Neuronal stem cell (in vitro differentiated cells): ENCODE measurements around the gene VEGFB.
A peak's percentile ranks its signal among the peaks of the same experiment; 100 is the strongest.

ENCODE experiments used
- DNase-seq: peaks from one replicate; pipeline ENCODE4 v3.0.0-alpha.2; 2013; ENCODE audit warnings: low spot score
- H2AFZ ChIP-seq: one replicate; pipeline ENCODE4 v1.6.1; 2013; ENCODE audit warnings: mild to moderate bottlenecking, low read length, inconsistent platforms
- H2AK5ac ChIP-seq: 2 replicates; pipeline ENCODE4 v1.6.1; 2013; ENCODE audit warnings: low read depth, mild to moderate bottlenecking, inconsistent platforms, low read length, moderate library complexity, mixed read lengths
- H2BK120ac ChIP-seq: 2 replicates; pipeline ENCODE4 v1.6.1; 2013; ENCODE audit warnings: low read depth, mild to moderate bottlenecking, inconsistent platforms, low read length, moderate library complexity, mixed read lengths
- H2BK12ac ChIP-seq: one replicate; pipeline ENCODE4 v1.6.1; 2013; ENCODE audit warnings: low read length, inconsistent platforms
- H2BK15ac ChIP-seq: 2 replicates; pipeline ENCODE4 v1.6.1; 2013; ENCODE audit warnings: mild to moderate bottlenecking, low read length, inconsistent platforms, mixed read lengths
- H2BK5ac ChIP-seq: one replicate; pipeline ENCODE4 v1.6.1; 2013; ENCODE audit warnings: inconsistent platforms, mild to moderate bottlenecking, low read length, moderate library complexity
- H3K14ac ChIP-seq: one replicate; pipeline ENCODE4 v1.6.1; 2013; ENCODE audit warnings: low read length, inconsistent platforms
- H3K18ac ChIP-seq: 2 replicates; pipeline ENCODE4 v1.6.1; 2013; ENCODE audit warnings: low read length, inconsistent platforms
- H3K23ac ChIP-seq: 2 replicates; pipeline ENCODE4 v1.6.1; 2013; ENCODE audit warnings: low read depth, mild to moderate bottlenecking, mixed read lengths, low read length, inconsistent platforms; ENCODE audit not compliant: poor library complexity
- H3K27ac ChIP-seq: replicated peaks from 3 replicates; pipeline ENCODE4 v1.5.1; 2013; ENCODE audit warnings: low read length, inconsistent platforms
- H3K27me3 ChIP-seq, 3 experiments: 2 replicates each; pipeline ENCODE4 v1.6.1; 2013; ENCODE audit warnings: low read length in 3 of 3, mild to moderate bottlenecking in 2 of 3, inconsistent platforms in 1 of 3, low read depth in 1 of 3, mixed read lengths in 1 of 3, moderate library complexity in 1 of 3; ENCODE audit not compliant: control insufficient read depth in 3 of 3, insufficient read depth in 3 of 3
- H3K36me3 ChIP-seq, 2 donors: replicated peaks in 1 of 2; 2 replicates each; pipeline ENCODE4 v1.6.1; 2013; ENCODE audit warnings: low read length in 2 of 2; ENCODE audit not compliant: control insufficient read depth in 2 of 2, insufficient read depth in 2 of 2
- H3K4ac ChIP-seq: 2 replicates; pipeline ENCODE4 v1.6.1; 2013; ENCODE audit warnings: inconsistent platforms, mild to moderate bottlenecking, low read length, moderate library complexity
- H3K4me1 ChIP-seq, 2 donors: 1 replicate in 1 of 2; 2 replicates in 1 of 2; pipeline ENCODE4 v1.6.1; 2013; ENCODE audit warnings: low read length in 2 of 2, low read depth in 1 of 2; ENCODE audit not compliant: control insufficient read depth in 2 of 2, insufficient read depth in 1 of 2
- H3K4me2 ChIP-seq: one replicate; pipeline ENCODE4 v1.6.1; 2013; ENCODE audit warnings: mild to moderate bottlenecking, low read length, inconsistent platforms; ENCODE audit not compliant: insufficient read depth, poor library complexity, severe bottlenecking
- H3K4me3 ChIP-seq, 2 donors: 2 replicates each; pipeline ENCODE4 v1.5.1; 2013; ENCODE audit warnings: low read length in 2 of 2, mild to moderate bottlenecking in 2 of 2, inconsistent platforms in 1 of 2, moderate library complexity in 1 of 2
- H3K79me1 ChIP-seq: one replicate; pipeline ENCODE4 v1.6.1; 2013; ENCODE audit warnings: low read depth, mild to moderate bottlenecking, inconsistent platforms, low read length, moderate library complexity
- H3K9ac ChIP-seq: one replicate; pipeline ENCODE4 v1.6.1; 2013; ENCODE audit warnings: mild to moderate bottlenecking, low read depth, low read length, inconsistent platforms; ENCODE audit not compliant: poor library complexity
- H3K9me3 ChIP-seq, 2 donors: replicated peaks in 1 of 2; 2 replicates each; pipeline versions ENCODE3 to v1.6.1; 2013; ENCODE audit warnings: low read length in 2 of 2, mild to moderate bottlenecking in 2 of 2, inconsistent platforms in 1 of 2, low read depth in 1 of 2, mixed read lengths in 1 of 2, moderate library complexity in 1 of 2; ENCODE audit not compliant: control insufficient read depth in 2 of 2, insufficient read depth in 1 of 2
- H4K8ac ChIP-seq: one replicate; pipeline ENCODE4 v1.6.1; 2013; ENCODE audit warnings: low read depth, mild to moderate bottlenecking, inconsistent platforms, low read length, moderate library complexity
- H4K91ac ChIP-seq: one replicate; pipeline ENCODE4 v1.6.1; 2013; ENCODE audit warnings: low read length, low read depth, mild to moderate bottlenecking, inconsistent platforms; ENCODE audit not compliant: poor library complexity
- WGBS, 2 donors: extraction: QIAGEN DNeasy Blood & Tissue Kit; methylation state at CpG; one replicate each; pipeline ENCODE4 v1.1.7; 2013; ENCODE audit warnings: missing lambda C conversion rate in 2 of 2, mixed read lengths in 1 of 2; ENCODE audit not compliant: insufficient read length in 2 of 2, insufficient replicate concordance in 1 of 2; ENCODE audit errors: extremely low coverage in 2 of 2; 5-methylcytosine and 5-hydroxymethylcytosine counted together

The VEGFB gene

GRCh38 chr11:64281957-64282770, 47.8 kb downstream of the VEGFB start:
- Histone ChIP-seq H2BK15ac (no peak overlapping the region), H2BK12ac (no peak overlapping the region), H3K36me3 (peaks cover 2 to 35% of the 10 kb centered on the region in 2 donors), H2AK5ac (no peak overlapping the region), H3K14ac (no peak overlapping the region), H3K4ac (no peak overlapping the region), H2BK120ac (no peak overlapping the region), H4K8ac (peak overlapping the region; percentile 82), H3K79me1 (peaks cover 4% of the 10 kb centered on the region), H3K9ac (peak overlapping the region; percentile 21), H3K27ac (no peak overlapping the region), H3K23ac (no peak overlapping the region), H2AFZ (no peak overlapping the region), H3K4me3 (no peak overlapping the region), H2BK5ac (no peak overlapping the region), H3K4me1 (peaks cover 3 to 9% of the 10 kb centered on the region in 2 donors), H3K27me3 (no peaks in the 10 kb centered on the region), H4K91ac (no peak overlapping the region), H3K9me3 (no peaks in the 10 kb centered on the region), H3K18ac (no peak overlapping the region), H3K4me2 (no peak overlapping the region)
- no peak for DNase-seq
- no CpG with 5 or more reads among the region's 22 CpGs for WGBS, 2 donors

- H3K27ac ChIP-seq = no peak overlapping the region
- no peak overlapping the region for H2BK15ac ChIP-seq
- H4K91ac ChIP-seq = peak overlapping the region; percentile 39
- H2BK12ac ChIP-seq = peak overlapping the region; percentile 63
- H3K79me1 ChIP-seq = peaks cover 6% of the 10 kb centered on the region
- no peak overlapping the region for H3K14ac ChIP-seq
- H3K4ac ChIP-seq = no peak overlapping the region
- no peaks in the 10 kb centered on the region for H3K9me3 ChIP-seq
- H2AFZ ChIP-seq = no peak overlapping the region
- H3K18ac ChIP-seq = no peak overlapping the region
- H3K4me2 ChIP-seq = no peak overlapping the region
- no peak overlapping the region for H2BK5ac ChIP-seq
- no peak for DNase-seq
- no peak overlapping the region for H3K9ac ChIP-seq
- no peak overlapping the region for H3K23ac ChIP-seq
- no peak overlapping the region for H2BK120ac ChIP-seq
- WGBS, 2 donors = no CpG with 5 or more reads among the region's 3 CpGs
- H4K8ac ChIP-seq = no peak overlapping the region
- H3K4me1 ChIP-seq = peaks cover 3 to 9% of the 10 kb centered on the region in 2 donors
- H3K36me3 ChIP-seq = peaks cover 2 to 28% of the 10 kb centered on the region in 2 donors
- H2AK5ac ChIP-seq = no peak overlapping the region
- no peaks in the 10 kb centered on the region for H3K27me3 ChIP-seq
- H3K4me3 ChIP-seq = peak overlapping the region in 1 of 2 donors; percentile 34
These were observed 48.7 kb downstream of the VEGFB start for GRCh38 chr11:64283092-64283491.

- peak within 1 kb of the TSS; percentile 68 to 91 for H3K4me3 ChIP-seq
- H2BK15ac ChIP-seq = peak within 1 kb of the TSS; percentile 77
- H3K4me1 ChIP-seq = peaks cover 3 to 9% of the 10 kb centered on the region in 2 donors
- H4K91ac ChIP-seq = no peak within 1 kb of the TSS
- H2BK120ac ChIP-seq = no peak within 1 kb of the TSS
- H3K23ac ChIP-seq = peak within 1 kb of the TSS; percentile 85
- whole genome bisulfite sequencing, 2 donors = no CpG with 5 or more reads among the region's 44 CpGs
- H3K18ac ChIP-seq = peak within 1 kb of the TSS; percentile 98
- no peaks in the 10 kb centered on the region for H3K9me3 ChIP-seq
- H3K4me2 ChIP-seq = peak within 1 kb of the TSS; percentile 100
- peak; percentile 94 for DNase-seq
- H3K14ac ChIP-seq = peak within 1 kb of the TSS; percentile 94
- peak within 1 kb of the TSS; percentile 73 for H2BK12ac ChIP-seq
- peaks cover 2 to 18% of the 10 kb centered on the region in 2 donors for H3K36me3 ChIP-seq
- H3K9ac ChIP-seq = peak within 1 kb of the TSS; percentile 98
- peak within 1 kb of the TSS; percentile 93 for H2BK5ac ChIP-seq
- H4K8ac ChIP-seq = peak within 1 kb of the TSS; percentile 82
- H3K27ac ChIP-seq = peak within 1 kb of the TSS; percentile 61
- H3K27me3 ChIP-seq = peaks cover 0 to 1% (median 1%) of the 10 kb centered on the region in 3 experiments
- H2AK5ac ChIP-seq = peak within 1 kb of the TSS; percentile 58
- no peak within 1 kb of the TSS for H3K4ac ChIP-seq
- peak within 1 kb of the TSS; percentile 99 for H2AFZ ChIP-seq
- peaks cover 6% of the 10 kb centered on the region for H3K79me1 ChIP-seq
These were observed 49.9 kb downstream of the VEGFB start, which contains the start of gene BAD for GRCh38 chr11:64284048-64284961. Gene BAD (minus strand): TSS chr11:64284665. CDS start chr11:64284368, 297 bp downstream.
